Keratinocyte (primary cell): ENCODE measurements around the gene SYCN. TPM values are rescaled to one million over a fixed set of nuclear protein-coding genes. Genes with fewer than 3 reads are reported as not detected.
"Not testable (repeated sequence)": the region's sequence is repeated elsewhere in the genome, so short reads cannot be mapped to it uniquely, and the experiment has no call there.

Experiments
- DNase-seq: peaks from one replicate; pipeline ENCODE4 v3.0.0-alpha.2; 2011; ENCODE audit warnings: low read depth, missing footprints, low spot score
- FAIRE-seq: peaks from 2 replicates; lab custom pipeline; 2011; peaks lifted over from hg19 to GRCh38; lab: Jason Lieb, UNC
- H2AFZ ChIP-seq: 2 replicates; pipeline ENCODE4 v1.6.0; 2012; ENCODE audit warnings: low read length, control low read depth, inconsistent platforms; ENCODE audit not compliant: control insufficient read depth
- H3K27ac ChIP-seq: 2 replicates; pipeline ENCODE4 v1.5.1; 2011; ENCODE audit warnings: low read length; ENCODE audit not compliant: control insufficient read depth, insufficient read depth
- H3K27me3 ChIP-seq: 3 replicates; pipeline ENCODE4 v1.6.0; 2011; ENCODE audit warnings: low read length; ENCODE audit not compliant: control insufficient read depth, insufficient read depth; ENCODE audit errors: extremely low read depth
- H3K36me3 ChIP-seq, 2 experiments: 2 replicates in 1 of 2; 3 replicates in 1 of 2; pipeline ENCODE4 v1.5.1; 2011; ENCODE audit warnings: low read length in 2 of 2, mild to moderate bottlenecking in 1 of 2; ENCODE audit not compliant: control insufficient read depth in 2 of 2, insufficient read depth in 2 of 2; ENCODE audit errors: extremely low read depth in 1 of 2
- H3K4me1 ChIP-seq: 3 replicates; pipeline ENCODE4 v1.5.1; 2011; ENCODE audit warnings: low read length; ENCODE audit not compliant: control insufficient read depth, insufficient read depth; ENCODE audit errors: extremely low read depth
- H3K4me2 ChIP-seq: 3 replicates; pipeline ENCODE4 v1.6.0; 2011; ENCODE audit warnings: low read depth, low read length; ENCODE audit not compliant: control insufficient read depth, insufficient read depth; ENCODE audit errors: extremely low read depth
- H3K4me3 ChIP-seq, 3 experiments: fragments of 200-600 bp in 1 of 3; sonication (generic) in 1 of 3; 2 replicates in 2 of 3; 3 replicates in 1 of 3; pipeline ENCODE4 v1.5.1; 2011 to 2016; ENCODE audit warnings: low read length in 3 of 3, mild to moderate bottlenecking in 3 of 3, control low read depth in 2 of 3, inconsistent platforms in 1 of 3, low read depth in 1 of 3, mixed read lengths in 1 of 3, mixed run types in 1 of 3, moderate library complexity in 1 of 3; ENCODE audit not compliant: control insufficient read depth in 2 of 3, insufficient read depth in 2 of 3; ENCODE audit errors: extremely low read depth in 1 of 3
- H3K79me2 ChIP-seq: 2 replicates; pipeline ENCODE4 v1.6.0; 2012; ENCODE audit warnings: low read length; ENCODE audit not compliant: control insufficient read depth, insufficient read depth
- H3K9ac ChIP-seq: 3 replicates; pipeline ENCODE4 v1.6.0; 2011; ENCODE audit warnings: low read length; ENCODE audit not compliant: control insufficient read depth, insufficient read depth; ENCODE audit errors: extremely low read depth
- H3K9me1 ChIP-seq: 3 replicates; pipeline ENCODE4 v1.6.0; 2011; ENCODE audit warnings: low read length; ENCODE audit not compliant: control insufficient read depth, insufficient read depth; ENCODE audit errors: extremely low read depth
- H3K9me3 ChIP-seq: 2 replicates; pipeline ENCODE4 v1.5.1; 2012; ENCODE audit warnings: low read depth, low read length; ENCODE audit not compliant: control insufficient read depth
- H4K20me1 ChIP-seq: 3 replicates; pipeline ENCODE4 v1.6.0; 2011; ENCODE audit warnings: low read length; ENCODE audit not compliant: control insufficient read depth, insufficient read depth; ENCODE audit errors: extremely low read depth
- CTCF ChIP-seq, 3 experiments: IDR thresholded peaks in 1 of 3; conservative IDR thresholded peaks in 1 of 3; optimal IDR thresholded peaks in 1 of 3; 2 replicates in 2 of 3; 3 replicates in 1 of 3; pipeline versions ENCODE3 to v1.5.1; 2011; ENCODE audit warnings: low read length in 3 of 3, mild to moderate bottlenecking in 3 of 3, moderate library complexity in 2 of 3, control low read depth in 1 of 3, inconsistent platforms in 1 of 3; ENCODE audit not compliant: insufficient read depth in 2 of 3; ENCODE audit errors: extremely low read depth in 1 of 3
- EZH2 ChIP-seq: IDR thresholded peaks from one replicate; pipeline ENCODE4 v1.6.1; 2012; ENCODE audit warnings: inconsistent platforms, mild to moderate bottlenecking, low read length, moderate library complexity
- dilution Hi-C: fragments of 300-500 bp; cut with MboI; formaldehyde crosslinking; loops from one replicate; pipeline ENCODE4 v1.7.0; 2020; ENCODE audit warnings: low sequenced_read_pairs; ENCODE audit not compliant: extremely low pct_ligation_motif_present
- polyA plus RNA-seq, 5 experiments: library from polyadenylated mRNA; depleted of rRNA in 3 of 5; stranded (reverse) in 3 of 5; stranded (forward) in 1 of 5; unstranded in 1 of 5; fragments of >200 nt; gene quantifications; 1 replicate in 1 of 5; 2 replicates in 3 of 5; 3 replicates in 1 of 5; pipeline versions ENCODE4 v1.2.1 to v1.2.3, GENCODE V29; 2011 to 2012; ENCODE audit warnings: missing spikeins in 2 of 5, low read depth in 1 of 5, low replicate concordance in 1 of 5

The SYCN gene
- polyA plus RNA-seq, 1 donor (not counting 4 experiments of a cell fraction or from before 2014, with no cell fraction given): not detected

GRCh38 chr19:39218230-39219007, 14.4 kb upstream of the SYCN start:
- no peaks in the 10 kb centered on the region for H3K4me1 ChIP-seq
- H3K4me2 ChIP-seq: no peak overlapping the region
- no peaks in the 10 kb centered on the region for H3K79me2 ChIP-seq
- H2AFZ ChIP-seq: no peak overlapping the region
- no peak overlapping the region for H3K27ac ChIP-seq
- no peaks in the 10 kb centered on the region for H4K20me1 ChIP-seq
- DNase-seq: no peak
- H3K27me3 ChIP-seq: no peaks in the 10 kb centered on the region
- no peak for FAIRE-seq
- dilution Hi-C loops: no loop called here
- no peak overlapping the region for H3K4me3 ChIP-seq
- no peaks in the 10 kb centered on the region for H3K36me3 ChIP-seq
- no peaks in the 10 kb centered on the region for H3K9me1 ChIP-seq
- TF ChIP-seq EZH2: no peak
- TF ChIP-seq CTCF (optimal IDR thresholded peaks at IDR 0.05 in 1 of 3, IDR thresholded peaks at IDR 0.05 in 1 of 3, conservative IDR thresholded peaks at IDR 0.05 in 1 of 3; ENCODE audit: extremely low read depth in 1 of 3, insufficient read depth in 2 of 3, low read length in 3 of 3): no peak
- no peak overlapping the region for H3K9ac ChIP-seq
- H3K9me3 ChIP-seq: no peaks in the 10 kb centered on the region

- Histone ChIP-seq H3K4me2 (no peak overlapping the region), H3K9me1 (no peaks in the 10 kb centered on the region)
- TF ChIP-seq CTCF (optimal IDR thresholded peaks at IDR 0.05 in 1 of 3, IDR thresholded peaks at IDR 0.05 in 1 of 3, conservative IDR thresholded peaks at IDR 0.05 in 1 of 3; ENCODE audit: extremely low read depth in 1 of 3, insufficient read depth in 2 of 3, low read length in 3 of 3) (no peak), EZH2 (no peak)
Measured at GRCh38 chr19:39217094-39217493, 13.0 kb upstream of the SYCN start.

GRCh38 chr19:39215323-39215722, 11.3 kb upstream of the SYCN start:
- H3K9ac ChIP-seq, H3K9me1 ChIP-seq, H3K4me2 ChIP-seq, FAIRE-seq, H3K4me3 ChIP-seq, H4K20me1 ChIP-seq, DNase-seq, H3K9me3 ChIP-seq, H3K27ac ChIP-seq, H3K79me2 ChIP-seq, H3K4me1 ChIP-seq, H2AFZ ChIP-seq, H3K27me3 ChIP-seq, H3K36me3 ChIP-seq, dilution Hi-C loops: not testable (repeated sequence)

More at GRCh38 chr19:39217094-39217493, 13.0 kb upstream of the SYCN start:
- H3K9ac ChIP-seq: no peak overlapping the region
- no peaks in the 10 kb centered on the region for H3K36me3 ChIP-seq
- FAIRE-seq (no peak), DNase-seq (no peak)
- H3K27me3 ChIP-seq: no peaks in the 10 kb centered on the region
- dilution Hi-C loops: no loop called here
- H3K27ac ChIP-seq: no peak overlapping the region
- no peaks in the 10 kb centered on the region for H4K20me1 ChIP-seq
- H3K4me3 ChIP-seq: no peak overlapping the region
- H2AFZ ChIP-seq: no peak overlapping the region
- H3K79me2 ChIP-seq: no peaks in the 10 kb centered on the region
- no peaks in the 10 kb centered on the region for H3K4me1 ChIP-seq
- no peaks in the 10 kb centered on the region for H3K9me3 ChIP-seq
